GM12892 (cell line): ENCODE measurements around the gene INSYN2B.

ENCODE experiments used
- POLR2A ChIP-seq: IDR thresholded peaks from 2 replicates; pipeline ENCODE4 v1.6.1; 2011; ENCODE audit warnings: low read depth, low read length, control low read depth
- POLR2AphosphoS5 ChIP-seq: IDR thresholded peaks from 2 replicates; pipeline ENCODE4 v1.6.1; 2011; ENCODE audit warnings: low read depth, low read length, control low read depth

GRCh38 chr5:169869066-169869465, 111.2 kb downstream of the INSYN2B start:
- no peak for TF ChIP-seq POLR2AphosphoS5
- no peak for TF ChIP-seq POLR2A
